Left lung (tissue), 10 donors: Measurements from ENCODE around the gene OR4A15. TPM values are rescaled to one million over a fixed set of nuclear protein-coding genes. Genes with fewer than 3 reads are reported as not detected.

Experiments used
- ATAC-seq: fragments of 200-7000 bp; cut with Tn5 transposase; one replicate; pipeline ENCODE4 v1.9.1; 2020; ENCODE audit warnings: moderate library complexity
- DNase-seq, 4 donors: peaks; one replicate each; pipeline ENCODE4 v3.0.0-alpha.2; 2013 to 2020
- H3K27ac ChIP-seq, 2 donors: fragments of 200-600 bp; sonication (generic) in 1 of 2; one replicate each; pipeline versions ENCODE4 v1.5.0 to v1.8.0; 2020 to 2021
- H3K27me3 ChIP-seq, 2 donors: fragments of 200-600 bp; sonication (generic) in 1 of 2; one replicate each; pipeline versions ENCODE4 v1.5.0 to v1.8.0; 2020 to 2021
- H3K36me3 ChIP-seq, 2 donors: fragments of 200-600 bp; sonication (generic) in 1 of 2; one replicate each; pipeline versions ENCODE4 v1.5.0 to v1.8.0; 2020 to 2021
- H3K4me1 ChIP-seq, 2 donors: fragments of 200-600 bp; one replicate each; pipeline ENCODE4 v1.8.0; 2021
- H3K4me3 ChIP-seq, 2 donors: fragments of 200-600 bp; sonication (generic) in 1 of 2; one replicate each; pipeline versions ENCODE4 v1.5.0 to v1.8.0; 2020 to 2021; ENCODE audit warnings: mild to moderate bottlenecking in 1 of 2
- H3K9me3 ChIP-seq, 2 donors: fragments of 200-600 bp; sonication (generic) in 1 of 2; one replicate each; pipeline versions ENCODE4 v1.5.0 to v1.8.0; 2020 to 2021
- CTCF ChIP-seq, 2 donors: fragments of 200-600 bp; sonication (generic) in 1 of 2; IDR thresholded peaks; one replicate each; pipeline versions ENCODE4 v1.5.0 to v1.8.0; 2021; ENCODE audit warnings: antibody characterized with exemption in 2 of 2
- intact Hi-C, 2 donors: fragments of 100-400 bp; cut with DNase I; formaldehyde crosslinking; loops; one replicate each; pipeline versions ENCODE4 v1.11.2 to v1.14.2; 2022
- polyA plus RNA-seq, 6 donors: library from polyadenylated mRNA; unstranded; fragments of 120-200 nt; gene quantifications; one replicate each; pipeline ENCODE4 v1.2.1, GENCODE V29; 2013; ENCODE audit not compliant: insufficient read length in 6 of 6
- total RNA-seq, 2 donors: library from RNA; stranded (reverse); fragmentation: NEBNext Ultra II Directional; extraction: Animal tissue kit (Norgen Biotek cat#: 25700); gene quantifications; one replicate each; pipeline ENCODE4 v1.2.1, GENCODE V29; 2021
- donor health status: DM: no; HTN: yes; CAD: no.
- donor health status: DM: no; HTN: no; CAD: no.

OR4A15 gene
- total and polyA plus RNA-seq, 8 donors, result not detected

GRCh38 chr11:55357560-55358184, 10.1 kb upstream of the OR4A15 start:
- Histone ChIP-seq H3K4me3 (no peak overlapping the region), H3K9me3 (peaks cover 0 to 19% of the 10 kb centered on the region in 2 donors), H3K4me1 (no peaks in the 10 kb centered on the region), H3K27ac (no peak overlapping the region), H3K36me3 (no peaks in the 10 kb centered on the region), H3K27me3 (no peaks in the 10 kb centered on the region)
- intact Hi-C loops, result no loop called here
- DNase-seq (no peak), ATAC-seq (no peak)
- TF ChIP-seq CTCF (IDR thresholded peaks at IDR 0.05), result no peak

- Histone ChIP-seq H3K36me3 (no peaks in the 10 kb centered on the region), H3K27ac (no peak overlapping the region), H3K4me3 (no peak overlapping the region), H3K9me3 (peaks cover 0 to 58% of the 10 kb centered on the region in 2 donors), H3K27me3 (no peaks in the 10 kb centered on the region), H3K4me1 (no peaks in the 10 kb centered on the region)
- intact Hi-C loops, result no loop called here
- no peak for DNase-seq
- no peak for ATAC-seq
- no peak for TF ChIP-seq CTCF (IDR thresholded peaks at IDR 0.05)
Observed at GRCh38 chr11:55401011-55401410, 33.2 kb downstream of the OR4A15 start.

Other genes with a start within 250 kb of the OR4A15 start
- not detected for gene TRIM48, start 105.8 kb upstream of the OR4A15 start, total RNA-seq
- not detected for gene TRIM48, start 105.8 kb upstream of the OR4A15 start, polyA plus RNA-seq
- gene OR4A16, start 24.8 kb upstream of the OR4A15 start, total RNA-seq, result not detected
- not detected for gene OR4A16, start 24.8 kb upstream of the OR4A15 start, polyA plus RNA-seq
- not detected for gene OR4C15, start 186.5 kb downstream of the OR4A15 start, total RNA-seq
- not detected for gene OR4C15, start 186.5 kb downstream of the OR4A15 start, polyA plus RNA-seq
- gene OR4C16, start 204.2 kb downstream of the OR4A15 start, total RNA-seq, result not detected
- gene OR4C16, start 204.2 kb downstream of the OR4A15 start, polyA plus RNA-seq, result not detected
- gene OR4C11, start 239.7 kb downstream of the OR4A15 start, total RNA-seq, result not detected
- not detected for gene OR4C11, start 239.7 kb downstream of the OR4A15 start, polyA plus RNA-seq